Adrenal gland (tissue), 19 donors: ENCODE data around the gene SMARCC1. TPM values are rescaled to one million over a fixed set of nuclear protein-coding genes. Genes with fewer than 3 reads are reported as not detected.
"Not testable (repeated sequence)": the region's sequence is repeated elsewhere in the genome, so short reads cannot be mapped to it uniquely, and the experiment has no call there.

Experiments
- DNase-seq, 7 donors: peaks; one replicate each; pipeline ENCODE4 v3.0.0-alpha.2; 2019 to 2020
- H3K27ac ChIP-seq, 5 donors: fragments of 200-600 bp; sonication (generic) in 4 of 5; 1 replicate in 3 of 5; 2 replicates in 2 of 5; pipeline versions ENCODE4 v1.5.1 to v1.8.0; 2016 to 2020; ENCODE audit warnings: mild to moderate bottlenecking in 1 of 5
- H3K27me3 ChIP-seq: fragments of 200-600 bp; 2 replicates; pipeline ENCODE4 v1.8.0; 2021
- H3K36me3 ChIP-seq, 2 donors: fragments of 200-600 bp; replicated peaks in 1 of 2; 1 replicate in 1 of 2; 2 replicates in 1 of 2; pipeline versions ENCODE4 v1.5.1 to v1.8.0; 2018 to 2022
- H3K4me1 ChIP-seq, 2 donors: fragments of 200-600 bp; replicated peaks in 1 of 2; 1 replicate in 1 of 2; 2 replicates in 1 of 2; pipeline versions ENCODE4 v1.5.1 to v1.8.0; 2018 to 2021
- H3K4me3 ChIP-seq, 4 donors: fragments of 200-600 bp; sonication (generic) in 3 of 4; one replicate each; pipeline ENCODE4 v1.5.1; 2016 to 2018
- H3K9me3 ChIP-seq, 3 donors: fragments of 200-600 bp; sonication (generic) in 1 of 3; replicated peaks in 1 of 3; 1 replicate in 2 of 3; 2 replicates in 1 of 3; pipeline versions ENCODE4 v1.5.1 to v1.8.0; 2016 to 2021
- POLR2A ChIP-seq, 2 donors: fragments of 450-650 bp; IDR thresholded peaks; one replicate each; pipeline ENCODE4 v1.6.1; 2017; ENCODE audit warnings: antibody characterized with exemption in 2 of 2, mild to moderate bottlenecking in 2 of 2, moderate library complexity in 1 of 2
- WGBS, 4 donors: extraction: QIAGEN DNeasy Blood & Tissue Kit in 2 of 4; methylation state at CpG; one replicate each; pipeline versions ENCODE4 v1.1.5 to v1.1.7; 2013 to 2017; 5-methylcytosine and 5-hydroxymethylcytosine counted together
- intact Hi-C, 2 donors: fragments of 100-400 bp; cut with DNase I; formaldehyde crosslinking; loops; one replicate each; pipeline versions ENCODE4 v1.14.1 to v1.15.0; 2022 to 2023
- long read RNA-seq, 10 donors: library from polyadenylated mRNA in 3 of 10; unstranded in 2 of 10; stranded (forward) in 1 of 10; transcript quantifications; one replicate each; pipeline ENCODE4 v2.0.0 and lab custom pipeline, GENCODE V29; 2021 to 2026
- polyA plus RNA-seq, 3 donors: library from polyadenylated mRNA; stranded (reverse); fragments of 200-250 nt in 2 of 3; fragments of 350-450 nt in 1 of 3; fragmentation: Illumina TruSeq in 1 of 3; extraction: RNeasy Lipid Tissue Mini Kit (QIAGEN cat#74804) in 1 of 3; gene quantifications; one replicate each; pipeline ENCODE4 v1.2.3, GENCODE V29; 2013 to 2014
- total RNA-seq, 9 donors: library from RNA; depleted of rRNA in 4 of 9; stranded (reverse); fragments of >200 nt in 4 of 9; fragments of 120-200 nt in 1 of 9; fragmentation: NEBNext Ultra II Directional in 1 of 9; extraction: Animal tissue kit (Norgen Biotek cat#: 25700) in 1 of 9; gene quantifications; one replicate each; pipeline versions ENCODE4 v1.1.0 to v1.2.4, GENCODE V29; 2013 to 2023
- TF ChIP-seq, protein P1 (sequence below), 6 experiments: fragments of 450-650 bp in 4 of 6; fragments of 200-600 bp in 2 of 6; sonication (generic) in 1 of 6; IDR thresholded peaks; 1 replicate in 5 of 6; 2 replicates in 1 of 6; pipeline versions ENCODE4 v1.5.1 to v1.8.0; 2016 to 2021; ENCODE audit warnings: antibody characterized with exemption in 6 of 6, mild to moderate bottlenecking in 2 of 6, moderate library complexity in 1 of 6
- donor health status: healthy with polysubstance abuse.
- donor health status: Bipolar disorder and iron deficiency.
- donor health status: DM: yes; HTN: yes; CAD: no.
- donor health status: DM: no; HTN: no; CAD: no.
- donor health status: DM: no; HTN: no; CAD: no.
- donor health status: DM: yes; HTN: yes; CAD: no.

Gene SMARCC1
- total RNA-seq = 10 to 100 TPM; 12.1 to 47.4 (median 29.6) TPM
- polyA plus RNA-seq = 10 to 100 TPM in 2 of 3 donors, 1 to 10 TPM in 1; 5.5 to 20.7 (median 11.7) TPM
- long read RNA-seq, donor 1, full-length matches to known transcripts = 1 of 1 reads
- long read RNA-seq, donor 1, partial matches to known transcripts = 0 of 1 reads
- long read RNA-seq, donor 1, other reads (novel, unspliced or antisense) = 0 of 1 reads
- long read RNA-seq, donor 2, full-length matches to known transcripts = 1 of 1 reads
- long read RNA-seq, donor 2, partial matches to known transcripts = 0 of 1 reads
- long read RNA-seq, donor 2, other reads (novel, unspliced or antisense) = 0 of 1 reads
- long read RNA-seq, donor 3, full-length matches to known transcripts = 1 of 1 reads
- long read RNA-seq, donor 3, partial matches to known transcripts = 0 of 1 reads
- long read RNA-seq, donor 3, other reads (novel, unspliced or antisense) = 0 of 1 reads
- long read RNA-seq, donor 4, partial matches to known transcripts = 2 of 4 reads
- long read RNA-seq, donor 4, other reads (novel, unspliced or antisense) = 2 of 4 reads
- long read RNA-seq, donor 5, full-length matches to known transcripts = 12 of 20 reads
- long read RNA-seq, donor 5, partial matches to known transcripts = 3 of 20 reads
- long read RNA-seq, donor 5, other reads (novel, unspliced or antisense) = 5 of 20 reads
- long read RNA-seq, donor 6, partial matches to known transcripts = 1 of 2 reads
- long read RNA-seq, donor 6, other reads (novel, unspliced or antisense) = 1 of 2 reads
- long read RNA-seq, donor 7, partial matches to known transcripts = 32 of 47 reads
- long read RNA-seq, donor 7, other reads (novel, unspliced or antisense) = 15 of 47 reads
- long read RNA-seq, donor 8, full-length matches to known transcripts = 1 of 12 reads
- long read RNA-seq, donor 8, partial matches to known transcripts = 11 of 12 reads
- long read RNA-seq, donor 8, other reads (novel, unspliced or antisense) = 0 of 12 reads
- long read RNA-seq, donor 9 = 0 reads
- long read RNA-seq, donor 10 = 0 reads

GRCh38 chr3:47781685-47782445 lies at the start of gene SMARCC1:
TSS of gene SMARCC1 (minus strand) at chr3:47781893. CDS start at chr3:47781797, 96 bp downstream.
- Histone ChIP-seq H3K9me3 (no peaks in the 10 kb centered on the region), H3K36me3 (no peaks in the 10 kb centered on the region), H3K27me3 (no peaks in the 10 kb centered on the region), H3K4me3 (peak within 1 kb of the TSS; percentile 34 to 85 (median 64)), H3K4me1 (peaks cover 0 to 26% of the 10 kb centered on the region in 2 donors), H3K27ac (peak within 1 kb of the TSS; percentile 89 to 99 (median 96))
- WGBS, 4 donors = 0 to 2% (median 1%) methylated on average over 3 to 79 of the region's 79 CpGs
- peak; percentile 89 to 94 for TF ChIP-seq POLR2A (IDR thresholded peaks at IDR 0.05)
- TF ChIP-seq, protein P1, sequence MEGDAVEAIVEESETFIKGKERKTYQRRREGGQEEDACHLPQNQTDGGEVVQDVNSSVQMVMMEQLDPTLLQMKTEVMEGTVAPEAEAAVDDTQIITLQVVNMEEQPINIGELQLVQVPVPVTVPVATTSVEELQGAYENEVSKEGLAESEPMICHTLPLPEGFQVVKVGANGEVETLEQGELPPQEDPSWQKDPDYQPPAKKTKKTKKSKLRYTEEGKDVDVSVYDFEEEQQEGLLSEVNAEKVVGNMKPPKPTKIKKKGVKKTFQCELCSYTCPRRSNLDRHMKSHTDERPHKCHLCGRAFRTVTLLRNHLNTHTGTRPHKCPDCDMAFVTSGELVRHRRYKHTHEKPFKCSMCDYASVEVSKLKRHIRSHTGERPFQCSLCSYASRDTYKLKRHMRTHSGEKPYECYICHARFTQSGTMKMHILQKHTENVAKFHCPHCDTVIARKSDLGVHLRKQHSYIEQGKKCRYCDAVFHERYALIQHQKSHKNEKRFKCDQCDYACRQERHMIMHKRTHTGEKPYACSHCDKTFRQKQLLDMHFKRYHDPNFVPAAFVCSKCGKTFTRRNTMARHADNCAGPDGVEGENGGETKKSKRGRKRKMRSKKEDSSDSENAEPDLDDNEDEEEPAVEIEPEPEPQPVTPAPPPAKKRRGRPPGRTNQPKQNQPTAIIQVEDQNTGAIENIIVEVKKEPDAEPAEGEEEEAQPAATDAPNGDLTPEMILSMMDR (IDR thresholded peaks at IDR 0.05) = peak in 3 of 6 experiments; percentile 14 to 25 (median 18)
- intact Hi-C loops = no loop called here
- peak; percentile 97 to 99 (median 98) for DNase-seq

DNA sequence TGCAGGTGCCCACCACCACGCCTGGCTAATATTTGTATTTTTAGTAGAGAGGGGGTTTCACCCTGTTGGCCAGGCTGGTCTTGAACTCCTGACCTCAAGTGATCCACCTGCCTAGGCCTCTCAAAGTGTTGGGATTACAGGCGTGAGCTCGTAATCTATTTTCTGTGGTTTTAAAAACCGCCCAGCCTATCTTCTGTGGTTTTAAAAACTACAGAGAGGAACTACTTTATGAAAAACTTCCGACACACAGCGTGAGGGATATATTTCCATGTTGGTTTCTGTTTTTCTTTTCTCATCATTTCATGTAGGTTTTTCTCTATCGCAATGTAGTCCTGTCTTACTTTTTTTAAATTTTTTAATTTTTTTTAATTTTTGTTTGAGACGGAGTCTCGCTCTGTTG lies 47.8 kb upstream of the SMARCC1 start:
- H3K4me3 ChIP-seq, H3K9me3 ChIP-seq, DNase-seq, intact Hi-C loops, H3K27me3 ChIP-seq, H3K27ac ChIP-seq: not testable (repeated sequence)
- H3K4me1 ChIP-seq = peaks cover 9 to 16% of the 10 kb centered on the region in 2 donors
- 84 to 91% (median 88%) methylated on average over 9 of the region's 9 CpGs for WGBS, 4 donors
- H3K36me3 ChIP-seq = peaks cover 0 to 73% of the 10 kb centered on the region in 2 donors

DNA sequence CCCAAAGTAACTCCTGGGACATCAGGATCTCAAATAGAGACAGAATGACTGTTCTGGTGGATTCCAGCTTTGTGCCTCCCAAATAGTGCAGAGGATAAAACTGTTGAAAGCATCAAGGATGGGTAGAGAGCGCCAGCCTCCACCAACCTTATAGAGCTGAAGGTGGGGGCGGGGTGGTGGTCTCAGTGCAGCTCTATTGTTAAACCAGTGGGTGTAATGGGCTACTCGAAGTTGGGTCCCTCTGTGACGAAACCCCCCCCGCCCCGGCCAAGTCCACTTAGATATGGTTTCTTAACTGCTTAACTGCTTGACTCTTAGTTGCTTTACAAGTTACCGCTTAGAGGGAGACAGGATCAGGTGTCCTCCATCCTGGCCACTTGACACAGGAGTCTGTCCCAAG lies 43.9 kb upstream of the SMARCC1 start:
- H3K4me3 ChIP-seq = peak overlapping the region in 3 of 4 donors; percentile 73 to 92 (median 88)
- intact Hi-C loops = no loop called here
- peak overlapping the region in 3 of 5 donors; percentile 82 to 90 (median 85) for H3K27ac ChIP-seq
- H3K4me1 ChIP-seq = peaks cover 9 to 20% of the 10 kb centered on the region in 2 donors
- H3K9me3 ChIP-seq = no peaks in the 10 kb centered on the region
- H3K27me3 ChIP-seq = no peaks in the 10 kb centered on the region
- no peak for TF ChIP-seq POLR2A (IDR thresholded peaks at IDR 0.05)
- TF ChIP-seq, protein P1 (IDR thresholded peaks at IDR 0.05) = no peak
- H3K36me3 ChIP-seq = peaks cover 0 to 36% of the 10 kb centered on the region in 2 donors
- DNase-seq = no peak
- WGBS, 4 donors = 18 to 61% (median 21%) methylated on average over 3 to 7 of the region's 7 CpGs
